Measurements from ENCODE around the gene RAP2A.

Gene RAP2A

GRCh38 chr13:97485320-97485719 lies 51.4 kb downstream of the RAP2A start:
- no peak for DNase-seq (ENCODE audit: low read depth in 1 of 2, low spot score in 1 of 2)
- Histone ChIP-seq H3K27me3 (ENCODE audit: insufficient read depth, poor library complexity, severe bottlenecking) (no peaks in the 10 kb centered on the region), H3K4me3 (replicated peaks; ENCODE audit: insufficient read depth, low read length) (no peak overlapping the region), H3K27ac (replicated peaks) (no peak overlapping the region)
- TF ChIP-seq CTCF (IDR thresholded peaks at IDR 0.05; ENCODE audit: insufficient read depth, low read length) (no peak), GABPA (IDR thresholded peaks at IDR 0.05; ENCODE audit: low read depth) (no peak), SPI1 (IDR thresholded peaks at IDR 0.05; ENCODE audit: borderline replicate concordance, low read depth) (no peak), POLR2AphosphoS5 (IDR thresholded peaks at IDR 0.05; ENCODE audit: low read depth) (no peak), REST (IDR thresholded peaks at IDR 0.05; ENCODE audit: insufficient replicate concordance, low read depth) (no peak)

- TF ChIP-seq CTCF (IDR thresholded peaks at IDR 0.05; ENCODE audit: insufficient read depth, low read length) (no peak), GABPA (IDR thresholded peaks at IDR 0.05; ENCODE audit: low read depth) (no peak), POLR2AphosphoS5 (IDR thresholded peaks at IDR 0.05; ENCODE audit: low read depth) (no peak), SPI1 (IDR thresholded peaks at IDR 0.05; ENCODE audit: borderline replicate concordance, low read depth) (no peak), REST (IDR thresholded peaks at IDR 0.05; ENCODE audit: insufficient replicate concordance, low read depth) (no peak)
- no peaks in the 10 kb centered on the region for H3K27me3 ChIP-seq (ENCODE audit: insufficient read depth, poor library complexity, severe bottlenecking)
- H3K4me3 ChIP-seq (replicated peaks; ENCODE audit: insufficient read depth, low read length): no peak overlapping the region
- H3K27ac ChIP-seq (replicated peaks): no peak overlapping the region
- DNase-seq (ENCODE audit: low read depth in 1 of 2, low spot score in 1 of 2): no peak
Measured at GRCh38 chr13:97490702-97491307, 56.8 kb downstream of the RAP2A start.

GRCh38 chr13:97491452-97491851 lies 57.5 kb downstream of the RAP2A start:
- Histone ChIP-seq H3K27me3 (ENCODE audit: insufficient read depth, poor library complexity, severe bottlenecking) (no peaks in the 10 kb centered on the region), H3K27ac (replicated peaks) (no peak overlapping the region), H3K4me3 (replicated peaks; ENCODE audit: insufficient read depth, low read length) (no peak overlapping the region)
- DNase-seq (ENCODE audit: low read depth in 1 of 2, low spot score in 1 of 2): no peak
- TF ChIP-seq CTCF (IDR thresholded peaks at IDR 0.05; ENCODE audit: insufficient read depth, low read length) (no peak), SPI1 (IDR thresholded peaks at IDR 0.05; ENCODE audit: borderline replicate concordance, low read depth) (no peak), GABPA (IDR thresholded peaks at IDR 0.05; ENCODE audit: low read depth) (no peak), POLR2AphosphoS5 (IDR thresholded peaks at IDR 0.05; ENCODE audit: low read depth) (no peak), REST (IDR thresholded peaks at IDR 0.05; ENCODE audit: insufficient replicate concordance, low read depth) (no peak)
